ENCODE results near the gene RPL26.

DNA sequence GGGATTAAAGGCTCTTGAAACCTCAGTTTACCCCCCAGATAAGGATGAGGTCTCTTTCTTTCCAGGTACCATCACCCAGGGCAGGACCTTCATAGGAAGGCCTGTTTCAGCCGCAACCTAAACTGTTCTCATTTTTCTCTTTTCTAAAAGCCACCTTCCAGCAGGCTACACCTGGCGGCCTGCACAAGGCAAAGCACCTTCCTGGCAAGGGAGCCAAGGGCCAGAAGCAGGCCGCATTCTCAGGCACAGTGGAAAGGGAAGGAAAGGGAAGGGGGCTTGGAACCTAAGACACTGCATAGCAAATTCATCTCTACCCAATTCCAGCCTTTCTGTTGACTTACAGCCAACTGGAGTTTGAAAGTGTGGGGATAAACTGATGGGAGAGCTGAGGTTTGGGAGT is 43.8 kb upstream of the RPL26 start:
- TF ChIP-seq POLR2A (IDR thresholded peaks at IDR 0.05; ENCODE audit: low read length) (no peak), GATA1 (IDR thresholded peaks at IDR 0.05; ENCODE audit: low read depth, low read length) (no peak)

All from erythroblast (primary cell).